CD4-positive, alpha-beta memory T cell (primary cell): ENCODE measurements around the gene FLACC1. TPM values are rescaled to one million over a fixed set of nuclear protein-coding genes. Genes with fewer than 3 reads are reported as not detected.

Experiments used
- CTCF ChIA-PET: fragments of 350-600 bp; sonication (Branson Sonifier 250); formaldehyde crosslinking; loops from one replicate; lab custom pipeline; 2021; ENCODE audit warnings: inconsistent platforms; ENCODE audit not compliant: partially characterized antibody; lab: Charles Lee
- POLR2A ChIA-PET: fragments of 350-600 bp; sonication (Branson Sonifier 250); formaldehyde crosslinking; loops from one replicate; lab custom pipeline; 2021; ENCODE audit not compliant: partially characterized antibody; lab: Charles Lee
- DNase-seq, 5 donors: peaks; one replicate each; pipeline versions ENCODE4 v3.0.0 to v3.0.0-alpha.2; 2020 to 2022; ENCODE audit warnings: mixed read lengths in 1 of 5
- H3K27ac ChIP-seq: one replicate; pipeline ENCODE4 v1.7.0; 2013; ENCODE audit warnings: low read depth, low read length
- H3K27me3 ChIP-seq: 2 replicates; pipeline ENCODE4 v1.7.0; 2013; ENCODE audit warnings: mild to moderate bottlenecking, low read length, moderate library complexity; ENCODE audit not compliant: insufficient read depth
- H3K36me3 ChIP-seq: 2 replicates; pipeline ENCODE4 v1.7.0; 2013; ENCODE audit warnings: mild to moderate bottlenecking, low read length, moderate library complexity; ENCODE audit not compliant: insufficient read depth
- H3K4me1 ChIP-seq: 2 replicates; pipeline ENCODE4 v1.7.0; 2013; ENCODE audit warnings: mild to moderate bottlenecking, low read length, moderate library complexity; ENCODE audit not compliant: insufficient read depth
- H3K4me3 ChIP-seq, 2 donors: one replicate each; pipeline ENCODE4 v1.7.0; 2013; ENCODE audit warnings: low read length in 2 of 2, mild to moderate bottlenecking in 1 of 2
- H3K9me3 ChIP-seq, 2 donors: one replicate each; pipeline ENCODE4 v1.7.0; 2013; ENCODE audit warnings: low read length in 2 of 2, control low read depth in 1 of 2; ENCODE audit not compliant: control insufficient read depth in 1 of 2
- H3K27ac Mint-ChIP-seq, 7 donors: one replicate each; pipeline ENCODE4 v1.8.0; 2020 to 2021; ENCODE audit warnings: mixed read lengths in 7 of 7, mild to moderate bottlenecking in 6 of 7, inconsistent platforms in 3 of 7, moderate library complexity in 3 of 7
- H3K27me3 Mint-ChIP-seq, 2 donors: one replicate each; pipeline ENCODE4 v1.8.0; 2020 to 2021; ENCODE audit warnings: mixed read lengths in 2 of 2
- H3K36me3 Mint-ChIP-seq, 2 donors: one replicate each; pipeline ENCODE4 v1.8.0; 2020 to 2021; ENCODE audit warnings: mixed read lengths in 2 of 2, inconsistent platforms in 1 of 2, mild to moderate bottlenecking in 1 of 2
- H3K4me1 Mint-ChIP-seq, 4 donors: one replicate each; pipeline ENCODE4 v1.8.0; 2020 to 2021; ENCODE audit warnings: mixed read lengths in 4 of 4, mild to moderate bottlenecking in 1 of 4
- H3K4me3 Mint-ChIP-seq, 8 donors: one replicate each; pipeline ENCODE4 v1.8.0; 2020 to 2021; ENCODE audit warnings: mixed read lengths in 8 of 8, mild to moderate bottlenecking in 7 of 8, moderate library complexity in 6 of 8, inconsistent platforms in 3 of 8
- H3K9me3 Mint-ChIP-seq, 8 donors: one replicate each; pipeline ENCODE4 v1.8.0; 2020 to 2021; ENCODE audit warnings: mixed read lengths in 8 of 8, mild to moderate bottlenecking in 5 of 8, inconsistent platforms in 3 of 8, moderate library complexity in 1 of 8
- intact Hi-C: fragments of 100-400 bp; cut with micrococcal nuclease; formaldehyde crosslinking; loops from one replicate; pipeline ENCODE4 v1.15.1; 2023
- polyA plus RNA-seq, 2 donors: library from polyadenylated mRNA; unstranded; fragments of 300-500 nt; fragmentation: Illumina TruSeq; gene quantifications; one replicate each; pipeline ENCODE4 v1.2.3, GENCODE V29; 2021
- total RNA-seq, 2 experiments: library from RNA; stranded (reverse); gene quantifications; one replicate each; pipeline ENCODE4 v1.2.3, GENCODE V29; 2021

The FLACC1 gene
- total and polyA plus RNA-seq, 4 experiments from 2014 or later, result 0.39 to 10.3 (median 5.4) TPM

DNA sequence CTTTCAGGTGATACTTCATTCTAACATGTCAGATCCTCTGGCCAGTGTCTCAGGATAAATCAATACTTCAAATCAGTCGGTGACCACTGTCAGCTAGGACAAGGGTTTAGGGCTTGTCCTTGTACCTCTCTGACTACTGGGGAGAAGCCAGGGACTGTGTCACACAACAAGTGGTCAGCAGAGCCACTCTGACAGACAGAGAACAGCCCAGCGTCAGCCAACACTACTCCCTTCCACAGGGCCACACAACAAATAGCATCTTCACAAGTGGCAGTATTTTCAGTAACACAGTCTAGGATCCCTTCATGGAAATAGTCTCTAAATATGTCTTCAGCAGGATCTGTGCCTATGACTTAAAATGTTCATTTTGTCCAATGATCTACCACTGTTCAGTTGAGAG is 14.2 kb downstream of the FLACC1 start:
- Histone ChIP-seq H3K27me3 (no peaks in the 10 kb centered on the region), H3K9me3 (no peaks in the 10 kb centered on the region), H3K27ac (no peak overlapping the region), H3K36me3 (no peaks in the 10 kb centered on the region), H3K4me1 (peaks cover 8% of the 10 kb centered on the region), H3K4me3 (no peak overlapping the region)
- no peak for DNase-seq
- Mint-ChIP-seq H3K27ac (no peak overlapping the region), H3K4me3 (no peak overlapping the region), H3K4me1 (peaks cover 11 to 21% (median 14%) of the 10 kb centered on the region in 4 donors), H3K36me3 (peaks cover 60 to 74% of the 10 kb centered on the region in 2 donors), H3K9me3 (peaks cover 4 to 30% (median 17%) of the 10 kb centered on the region in 8 donors), H3K27me3 (no peaks in the 10 kb centered on the region)
- CTCF ChIA-PET, result no interaction called here
- POLR2A ChIA-PET, result no interaction called here
- intact Hi-C loops, result no loop called here

DNA sequence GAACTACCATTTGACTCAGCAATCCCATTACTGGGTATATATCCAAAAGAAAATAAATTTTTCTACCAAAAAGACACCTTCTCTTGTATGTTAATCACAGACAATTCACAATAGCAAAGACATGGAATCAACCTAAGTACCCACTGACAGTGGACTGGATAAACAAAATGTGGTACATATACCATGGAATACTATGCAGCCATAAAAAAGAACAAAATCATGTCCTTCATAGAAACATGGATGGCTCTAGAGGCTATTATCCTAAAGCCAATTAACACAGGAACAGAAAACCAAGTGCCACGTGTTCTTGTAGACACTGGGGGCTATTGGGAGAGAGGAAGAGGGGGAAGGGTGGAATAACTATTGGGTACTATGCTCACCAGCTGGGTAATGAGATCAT is 27.7 kb downstream of the FLACC1 start:
- ChIA-PET POLR2A (interaction anchor here (0.6 kb wide), 1 partner anchor 228 kb away, joined by 3 read pairs; no protein-coding TSS in a partner anchor), CTCF (interaction anchor here (2.3 kb wide), 1 partner anchor 35 kb away, joined by 6 read pairs; no protein-coding TSS in a partner anchor)
- Mint-ChIP-seq H3K36me3 (peaks cover 20 to 30% of the 10 kb centered on the region in 2 donors), H3K9me3 (peaks cover 0 to 35% (median 20%) of the 10 kb centered on the region in 8 donors), H3K4me1 (peaks cover 0 to 19% (median 7%) of the 10 kb centered on the region in 4 donors), H3K27ac (no peak overlapping the region), H3K27me3 (no peaks in the 10 kb centered on the region), H3K4me3 (no peak overlapping the region)
- DNase-seq, result no peak
- intact Hi-C loops, result no loop called here
- H3K4me3 ChIP-seq, result no peak overlapping the region
- no peaks in the 10 kb centered on the region for H3K9me3 ChIP-seq
- no peaks in the 10 kb centered on the region for H3K4me1 ChIP-seq
- H3K36me3 ChIP-seq, result no peaks in the 10 kb centered on the region
- H3K27ac ChIP-seq, result no peak overlapping the region
- H3K27me3 ChIP-seq, result no peaks in the 10 kb centered on the region

DNA sequence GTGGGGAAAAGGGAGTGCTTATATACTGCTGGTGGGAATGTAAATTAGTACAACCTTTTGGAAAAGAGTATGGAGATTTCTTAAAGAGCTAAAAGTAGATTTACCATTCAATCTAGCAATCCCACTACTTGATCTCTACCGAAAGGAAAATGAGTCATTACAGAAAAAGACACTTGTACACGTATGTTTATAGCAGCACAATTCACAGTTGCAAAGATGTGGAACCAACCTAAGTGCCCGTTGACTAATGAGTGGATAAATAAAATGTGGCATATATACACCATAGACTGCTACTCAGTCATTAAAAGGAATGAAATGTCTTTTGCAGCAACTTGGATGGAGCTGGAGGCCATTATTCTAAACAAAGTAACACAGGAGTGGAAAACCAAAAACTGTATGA is 29.5 kb downstream of the FLACC1 start:
- Histone ChIP-seq H3K9me3 (no peaks in the 10 kb centered on the region), H3K27me3 (no peaks in the 10 kb centered on the region), H3K4me1 (no peaks in the 10 kb centered on the region), H3K4me3 (no peak overlapping the region), H3K27ac (no peak overlapping the region), H3K36me3 (no peaks in the 10 kb centered on the region)
- Mint-ChIP-seq H3K36me3 (peaks cover 33 to 40% of the 10 kb centered on the region in 2 donors), H3K27ac (peak overlapping the region in 1 of 7 donors; percentile 7), H3K4me3 (no peak overlapping the region), H3K9me3 (peaks cover 4 to 46% (median 34%) of the 10 kb centered on the region in 8 donors), H3K4me1 (peaks cover 0 to 19% (median 7%) of the 10 kb centered on the region in 4 donors), H3K27me3 (no peaks in the 10 kb centered on the region)
- CTCF ChIA-PET, result interaction anchor here (0.7 to 1.4 kb wide), 2 partner anchors 27 to 35 kb away, joined by 3 read pairs; no protein-coding TSS in a partner anchor
- POLR2A ChIA-PET, result interaction anchor here (1.1 kb wide), 1 partner anchor 60 kb away, joined by 3 read pairs; no protein-coding TSS in a partner anchor
- DNase-seq, result no peak
- intact Hi-C loops, result no loop called here

DNA sequence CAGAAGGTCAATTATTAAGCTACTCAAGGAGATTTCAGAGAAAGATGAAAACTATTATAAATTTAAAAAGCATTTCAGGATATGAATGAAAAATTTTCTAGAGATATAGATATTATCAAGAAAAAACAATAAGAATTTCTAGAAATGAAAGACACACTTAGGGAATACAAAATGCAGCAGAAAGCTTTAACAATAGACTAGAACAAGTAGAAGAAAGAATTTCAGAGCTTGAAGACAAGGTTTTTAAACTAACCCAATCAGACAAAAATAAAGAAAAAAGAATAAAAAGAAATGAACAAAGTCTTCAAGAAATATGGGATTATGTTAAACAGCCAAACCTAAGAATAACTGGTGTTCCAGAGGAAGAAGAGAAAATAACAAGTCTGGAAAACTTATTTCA is 34.4 kb downstream of the FLACC1 start:
- peak overlapping the region in 1 of 7 donors; percentile 42 for H3K27ac Mint-ChIP-seq
- no peak overlapping the region for H3K27ac ChIP-seq
- intact Hi-C loops, result no loop called here
- CTCF ChIA-PET, result no interaction called here
- peaks cover 0 to 2% (median 0%) of the 10 kb centered on the region in 4 donors for H3K4me1 Mint-ChIP-seq
- peaks cover 0 to 6% of the 10 kb centered on the region in 2 donors for H3K9me3 ChIP-seq
- H3K4me1 ChIP-seq, result no peaks in the 10 kb centered on the region
- DNase-seq, result no peak
- H3K27me3 Mint-ChIP-seq, result no peaks in the 10 kb centered on the region
- H3K4me3 ChIP-seq, result no peak overlapping the region
- H3K27me3 ChIP-seq, result no peaks in the 10 kb centered on the region
- H3K36me3 ChIP-seq, result no peaks in the 10 kb centered on the region
- POLR2A ChIA-PET, result no interaction called here
- H3K4me3 Mint-ChIP-seq, result no peak overlapping the region
- H3K36me3 Mint-ChIP-seq, result peaks cover 59 to 73% of the 10 kb centered on the region in 2 donors
- peaks cover 11 to 76% (median 58%) of the 10 kb centered on the region in 8 donors for H3K9me3 Mint-ChIP-seq

DNA sequence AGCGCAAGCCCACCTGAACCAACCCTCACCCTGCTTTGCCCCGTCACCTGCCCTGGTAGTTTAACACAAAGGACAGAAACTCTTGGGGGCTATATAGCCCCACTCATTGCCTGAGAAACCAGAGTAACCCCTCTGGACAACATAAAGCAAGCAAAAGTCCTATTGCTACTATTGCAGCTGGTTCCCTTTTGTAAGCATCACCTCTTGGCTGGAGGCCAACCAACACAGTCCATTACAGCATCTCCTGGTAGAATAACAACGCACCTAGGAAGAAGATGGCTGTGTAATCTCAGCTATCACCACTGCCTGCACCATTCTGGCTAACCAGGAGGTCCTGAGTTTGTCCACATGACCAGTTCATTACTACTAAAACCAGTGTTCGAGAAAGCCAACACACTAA is 36.4 kb downstream of the FLACC1 start:
- Histone ChIP-seq H3K4me3 (no peak overlapping the region), H3K27ac (no peak overlapping the region), H3K36me3 (no peaks in the 10 kb centered on the region), H3K9me3 (peaks cover 0 to 6% of the 10 kb centered on the region in 2 donors), H3K27me3 (no peaks in the 10 kb centered on the region), H3K4me1 (no peaks in the 10 kb centered on the region)
- Mint-ChIP-seq H3K27ac (no peak overlapping the region), H3K4me3 (no peak overlapping the region), H3K36me3 (peaks cover 62 to 83% of the 10 kb centered on the region in 2 donors), H3K9me3 (peaks cover 11 to 81% (median 62%) of the 10 kb centered on the region in 8 donors), H3K4me1 (no peaks in the 10 kb centered on the region), H3K27me3 (no peaks in the 10 kb centered on the region)
- DNase-seq, result no peak
- intact Hi-C loops, result no loop called here
- ChIA-PET CTCF (no interaction called here), POLR2A (no interaction called here)

DNA sequence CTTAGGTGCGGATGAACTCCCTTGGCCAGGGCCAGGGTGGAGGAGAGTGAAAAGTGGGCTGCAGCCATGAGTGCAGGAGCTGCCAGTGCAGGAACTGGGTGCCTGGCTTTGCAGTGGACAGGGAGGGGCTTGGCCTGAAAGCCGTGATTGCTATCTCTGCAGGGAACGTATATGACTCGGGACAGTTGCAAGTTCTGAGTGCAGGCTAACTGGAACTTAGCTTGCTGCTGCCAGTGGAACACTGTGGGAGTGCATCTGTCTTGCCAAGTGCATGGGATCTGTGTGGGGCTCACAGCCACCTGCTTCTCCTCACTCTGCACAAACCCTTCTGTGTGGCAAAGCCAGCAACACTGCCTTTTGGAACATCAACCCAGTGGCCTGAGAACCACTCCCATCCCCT is 36.9 kb downstream of the FLACC1 start:
- intact Hi-C loops, result no loop called here
- POLR2A ChIA-PET, result no interaction called here
- H3K4me1 Mint-ChIP-seq, result no peaks in the 10 kb centered on the region
- H3K4me3 Mint-ChIP-seq, result no peak overlapping the region
- H3K4me3 ChIP-seq, result no peak overlapping the region
- H3K36me3 Mint-ChIP-seq, result peaks cover 65 to 83% of the 10 kb centered on the region in 2 donors
- peaks cover 0 to 6% of the 10 kb centered on the region in 2 donors for H3K9me3 ChIP-seq
- H3K27ac Mint-ChIP-seq, result peak overlapping the region in 1 of 7 donors; percentile 6
- no peak overlapping the region for H3K27ac ChIP-seq
- no peaks in the 10 kb centered on the region for H3K27me3 Mint-ChIP-seq
- no peaks in the 10 kb centered on the region for H3K4me1 ChIP-seq
- no peaks in the 10 kb centered on the region for H3K36me3 ChIP-seq
- CTCF ChIA-PET, result no interaction called here
- peaks cover 11 to 77% (median 63%) of the 10 kb centered on the region in 8 donors for H3K9me3 Mint-ChIP-seq
- H3K27me3 ChIP-seq, result no peaks in the 10 kb centered on the region
- no peak for DNase-seq

DNA sequence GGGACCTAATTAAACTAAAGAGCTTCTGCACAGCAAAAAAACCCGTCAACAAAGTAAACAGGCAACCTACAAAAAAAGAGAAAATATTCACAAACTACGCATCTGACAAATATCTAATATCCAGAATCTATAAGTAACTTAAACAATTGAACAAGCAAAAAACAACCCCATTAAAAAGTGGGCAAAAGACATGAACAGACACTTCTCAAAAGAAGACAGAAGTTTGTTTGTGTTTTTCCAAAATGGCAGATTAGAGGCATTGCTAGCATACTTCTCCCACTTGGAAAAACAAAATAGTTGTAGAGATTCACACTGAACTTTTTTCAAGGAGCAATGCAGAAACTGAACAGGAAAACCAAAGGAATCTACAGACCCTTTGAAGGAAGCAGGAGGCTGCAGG is 37.6 kb downstream of the FLACC1 start:
- Histone ChIP-seq H3K36me3 (no peaks in the 10 kb centered on the region), H3K27ac (no peak overlapping the region), H3K9me3 (peaks cover 0 to 6% of the 10 kb centered on the region in 2 donors), H3K4me1 (no peaks in the 10 kb centered on the region), H3K4me3 (no peak overlapping the region), H3K27me3 (no peaks in the 10 kb centered on the region)
- no peaks in the 10 kb centered on the region for H3K27me3 Mint-ChIP-seq
- ChIA-PET POLR2A (no interaction called here), CTCF (no interaction called here)
- DNase-seq, result no peak
- no peak overlapping the region for H3K4me3 Mint-ChIP-seq
- H3K27ac Mint-ChIP-seq, result peak overlapping the region in 1 of 7 donors; percentile 38
- intact Hi-C loops, result no loop called here
- H3K36me3 Mint-ChIP-seq, result peaks cover 65 to 83% of the 10 kb centered on the region in 2 donors
- H3K4me1 Mint-ChIP-seq, result no peaks in the 10 kb centered on the region
- H3K9me3 Mint-ChIP-seq, result peaks cover 12 to 77% (median 64%) of the 10 kb centered on the region in 8 donors
